Hematopoietic multipotent progenitor cell treated with erythropoietin and hydrocortisone succinate and interleukin-3 and kit ligand, for 15 days (in vitro differentiated cells): ENCODE results near the gene PRKRA.
A peak's percentile ranks its signal among the peaks of the same experiment; 100 is the strongest.
"Not testable (repeated sequence)": the region's sequence is repeated elsewhere in the genome, so short reads cannot be mapped to it uniquely, and the experiment has no call there.

Experiments used
- DNase-seq: peaks from one replicate; pipeline ENCODE4 v3.0.0-alpha.2; 2015; ENCODE audit warnings: low spot score

PRKRA gene

GRCh38 chr2:178450774-178451525 lies at the start of gene PRKRA, which contains the start of gene PJVK:
PRKRA (minus strand) TSS chr2:178451175; CDS start chr2:178451030, 145 bp downstream.
PJVK (plus strand) TSS chr2:178451378; CDS start chr2:178453410, 2,032 bp downstream.
- peak; percentile 95 for DNase-seq

- no peak for DNase-seq
These were observed 48.7 kb upstream of the PRKRA start for GRCh38 chr2:178499640-178500039.

- no peak for DNase-seq
These were observed 47.2 kb upstream of the PRKRA start for GRCh38 chr2:178498137-178498536.

DNA sequence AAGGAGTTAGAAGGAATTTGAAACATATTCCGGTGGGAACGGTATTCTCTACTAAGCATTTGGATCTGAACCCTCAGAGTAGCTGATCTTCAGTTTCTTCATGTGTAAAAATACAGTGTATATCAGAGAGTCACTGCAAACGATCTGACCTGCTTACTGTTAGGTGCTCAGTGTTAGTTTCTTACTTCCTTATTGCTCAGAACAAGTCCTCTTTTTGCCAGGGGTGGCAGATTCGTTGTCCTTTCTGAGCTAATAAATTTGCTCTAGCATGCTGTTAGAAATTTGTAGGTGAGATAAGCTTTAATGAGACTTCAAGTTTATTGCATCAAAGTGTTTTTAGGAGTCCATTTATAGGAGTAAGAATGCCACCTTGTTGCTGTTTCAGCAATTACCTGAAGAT lies 45.1 kb upstream of the PRKRA start:
- no peak for DNase-seq

- DNase-seq, result no peak
These were observed 40.6 kb upstream of the PRKRA start for GRCh38 chr2:178491612-178492011.

GRCh38 chr2:178485356-178485755 lies 34.4 kb upstream of the PRKRA start:
- DNase-seq, result no peak

DNA sequence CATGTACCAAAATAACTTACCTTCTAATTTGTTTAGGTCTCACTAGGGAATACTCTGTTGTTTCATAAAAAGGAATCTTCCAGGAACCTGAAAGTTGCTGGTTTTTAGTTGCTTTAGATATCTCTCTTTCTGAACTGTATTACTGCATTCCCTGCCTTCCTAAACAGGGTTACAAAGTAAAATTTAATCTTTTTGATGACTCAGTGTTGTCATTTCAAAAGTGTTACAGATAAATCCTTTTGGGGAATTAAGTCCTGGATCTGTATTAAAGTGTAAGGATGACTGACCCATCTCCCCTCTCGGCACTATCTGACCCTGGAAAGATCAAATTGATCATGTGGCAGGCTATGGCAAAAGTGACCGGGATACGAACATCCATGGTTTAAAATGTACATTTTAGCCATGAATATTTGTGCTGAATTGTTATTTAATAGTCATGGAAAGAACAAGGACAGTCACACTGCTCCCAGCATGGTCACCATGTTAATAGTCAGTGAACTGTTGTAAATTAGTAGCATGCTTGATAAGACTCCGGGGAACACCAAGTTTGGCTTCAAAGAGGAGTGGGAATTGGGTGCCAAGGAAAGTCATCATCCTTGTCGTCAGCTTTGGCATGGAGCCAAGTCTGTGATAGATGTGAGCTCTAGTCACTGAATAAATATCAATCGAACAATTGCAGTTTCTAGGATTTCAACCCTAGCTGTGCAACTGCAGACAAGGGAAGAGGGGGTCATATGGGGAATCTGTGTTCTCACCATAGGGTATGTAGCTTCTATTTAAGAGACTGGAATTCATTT lies 33.5 kb upstream of the PRKRA start:
- peak; percentile 52 for DNase-seq

GRCh38 chr2:178482437-178482836 lies 31.5 kb upstream of the PRKRA start:
- no peak for DNase-seq

- DNase-seq, result peak; percentile 82
These were observed 29.5 kb upstream of the PRKRA start, which contains the start of gene PLEKHA3 for GRCh38 chr2:178480227-178481181. PLEKHA3 (plus strand) TSS chr2:178480457; CDS start chr2:178480870, 413 bp downstream.

GRCh38 chr2:178479758-178480226 lies 28.8 kb upstream of the PRKRA start:
- DNase-seq, result no peak

- DNase-seq, result no peak
These were observed 28.3 kb upstream of the PRKRA start for GRCh38 chr2:178479275-178479616.

GRCh38 chr2:178478439-178479274 lies 27.7 kb upstream of the PRKRA start, which contains the start of gene FKBP7:
FKBP7 (minus strand) TSS chr2:178478600; CDS start chr2:178478499, 101 bp downstream.
- DNase-seq, result peak; percentile 83

DNA sequence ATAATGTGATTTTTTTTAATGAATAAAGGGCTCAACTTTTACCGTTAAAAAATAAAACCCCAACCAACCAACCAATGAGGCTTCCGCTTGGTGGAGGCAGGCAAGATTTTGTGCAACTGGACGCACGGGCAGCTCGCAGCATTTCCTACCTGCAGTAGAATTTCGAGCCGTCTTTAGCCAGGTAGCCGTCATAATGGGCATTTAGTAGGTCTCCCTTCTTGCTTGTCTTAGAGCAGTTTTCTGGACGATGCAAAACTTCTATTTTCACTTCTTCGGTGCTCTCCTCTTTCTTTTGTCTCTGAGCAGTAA lies 27.1 kb upstream of the PRKRA start:
- no peak for DNase-seq

GRCh38 chr2:178477443-178478129 lies 26.6 kb upstream of the PRKRA start:
- DNase-seq, result no peak

DNA sequence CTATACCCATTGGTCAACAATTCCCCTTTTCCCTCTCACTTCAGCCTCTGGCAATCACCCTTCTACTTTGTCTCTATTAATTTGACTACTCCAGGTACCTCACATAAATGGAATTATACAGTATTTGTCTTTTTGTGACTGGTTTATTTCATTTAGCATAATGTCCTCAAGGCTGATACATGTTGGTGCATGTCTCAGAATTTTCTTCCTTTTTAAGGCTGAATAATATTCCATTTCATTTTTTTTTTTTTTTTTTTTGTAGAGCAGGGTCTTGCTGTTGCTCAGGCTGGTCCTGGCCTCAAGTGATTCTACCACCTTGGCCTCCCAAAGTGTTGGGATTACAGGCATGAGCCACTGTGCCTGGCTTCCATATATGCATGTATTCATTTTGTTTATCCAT lies 25.5 kb upstream of the PRKRA start:
- no peak for DNase-seq

DNA sequence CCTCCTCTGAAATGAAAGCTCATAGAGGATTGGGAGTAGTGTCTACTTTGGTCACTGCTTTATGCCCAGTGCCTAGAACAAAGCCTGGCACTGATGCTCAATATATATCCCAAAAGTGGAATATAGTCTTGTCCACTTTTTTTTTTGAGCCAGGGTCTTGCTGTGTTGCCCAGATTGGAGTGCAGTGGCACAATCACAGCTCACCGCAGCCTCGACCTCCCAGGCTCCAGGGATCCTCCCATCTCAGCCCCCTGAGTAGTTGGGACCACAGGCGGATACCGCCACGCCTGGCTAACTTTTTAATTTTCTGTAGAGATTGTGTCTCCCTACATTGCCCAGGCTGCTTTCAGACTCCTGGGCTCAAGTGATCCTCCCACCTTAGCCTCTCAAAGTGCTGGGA lies 23.6 kb upstream of the PRKRA start:
- no peak for DNase-seq

DNA sequence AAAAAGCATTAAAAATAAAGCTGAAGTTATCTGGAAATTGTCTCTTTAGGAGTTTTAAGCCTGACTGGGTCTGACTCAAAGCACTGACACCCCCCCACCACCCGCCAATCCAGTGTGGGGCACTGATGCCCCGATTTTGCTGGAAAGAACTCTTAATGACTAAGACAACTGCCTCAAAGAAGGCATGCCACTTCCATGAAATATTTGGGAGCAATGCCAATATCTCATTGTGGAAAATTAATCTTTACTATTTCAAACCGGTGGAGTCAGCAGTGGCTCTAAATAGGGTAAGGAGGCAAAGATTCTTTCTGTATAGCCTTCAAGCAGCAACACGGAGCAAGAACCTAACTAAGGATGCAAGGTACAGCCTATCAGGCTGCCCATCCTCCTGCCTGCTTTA lies 23.0 kb upstream of the PRKRA start:
- no peak for DNase-seq

GRCh38 chr2:178473373-178473772 lies 22.4 kb upstream of the PRKRA start:
- no peak for DNase-seq

- DNase-seq, result not testable (repeated sequence)
These were observed 20.3 kb upstream of the PRKRA start for GRCh38 chr2:178471313-178471712.

- no peak for DNase-seq
These were observed 18.4 kb upstream of the PRKRA start for GRCh38 chr2:178469219-178469849.
